HG03139 (cell line): ENCODE measurements around the gene DPYSL4.

Experiments
- ATAC-seq: cut with Tn5 transposase; IDR thresholded peaks from one replicate; pipeline ENCODE4 v1.9.1; 2021; ENCODE audit not compliant: unreplicated experiment

DPYSL4 gene

DNA sequence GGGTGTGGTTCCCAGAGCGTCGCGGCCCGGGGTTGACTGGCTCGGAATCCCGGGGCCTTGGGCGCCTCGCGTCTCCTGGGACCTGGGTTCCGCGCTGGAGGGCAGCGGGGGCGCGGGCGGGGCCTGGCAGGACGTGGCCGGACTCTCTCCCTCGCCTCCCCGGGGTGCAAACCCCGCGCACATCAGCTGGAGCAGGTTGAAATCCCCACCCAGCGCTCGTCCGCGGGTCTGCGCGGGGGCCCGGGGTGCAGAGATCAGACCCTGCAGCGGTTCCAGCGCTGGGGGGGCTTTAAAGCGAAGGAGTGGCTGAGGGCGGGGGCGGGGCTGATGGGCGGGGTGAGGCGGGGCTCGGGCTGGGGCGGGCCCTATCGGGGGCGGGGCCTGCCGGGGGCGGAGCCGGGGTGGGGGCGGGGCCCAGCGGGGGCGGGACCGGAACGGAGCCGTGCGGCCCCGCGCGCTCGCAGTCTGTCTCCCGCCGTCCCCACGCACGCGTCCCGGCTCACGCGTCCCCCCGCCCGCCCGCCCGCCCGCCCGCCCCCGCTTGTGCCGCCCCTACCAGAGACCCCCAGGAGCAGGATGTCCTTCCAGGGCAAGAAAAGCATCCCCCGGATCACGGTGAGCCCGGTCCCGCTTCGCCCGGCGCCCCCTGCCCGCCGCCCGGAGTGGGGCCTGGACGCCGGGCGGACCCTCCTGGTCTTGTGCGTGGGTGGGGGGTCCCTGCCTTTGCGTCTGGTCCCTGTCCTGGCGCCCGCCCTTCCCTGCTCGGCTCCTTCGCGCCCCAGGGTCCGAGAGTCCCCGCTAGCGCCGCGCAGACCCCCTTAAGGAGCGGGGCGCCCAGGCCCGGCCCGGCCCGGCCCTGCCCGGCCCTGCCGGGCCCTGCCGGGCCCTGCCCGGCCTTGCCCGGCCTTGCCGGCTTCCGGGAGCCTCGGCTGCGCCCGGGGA lies at the start of gene DPYSL4:
DPYSL4 (plus strand) TSS at position 461 of the 942 bp plus-strand sequence; CDS start at position 577, 116 bp downstream.
- ATAC-seq = no peak

DNA sequence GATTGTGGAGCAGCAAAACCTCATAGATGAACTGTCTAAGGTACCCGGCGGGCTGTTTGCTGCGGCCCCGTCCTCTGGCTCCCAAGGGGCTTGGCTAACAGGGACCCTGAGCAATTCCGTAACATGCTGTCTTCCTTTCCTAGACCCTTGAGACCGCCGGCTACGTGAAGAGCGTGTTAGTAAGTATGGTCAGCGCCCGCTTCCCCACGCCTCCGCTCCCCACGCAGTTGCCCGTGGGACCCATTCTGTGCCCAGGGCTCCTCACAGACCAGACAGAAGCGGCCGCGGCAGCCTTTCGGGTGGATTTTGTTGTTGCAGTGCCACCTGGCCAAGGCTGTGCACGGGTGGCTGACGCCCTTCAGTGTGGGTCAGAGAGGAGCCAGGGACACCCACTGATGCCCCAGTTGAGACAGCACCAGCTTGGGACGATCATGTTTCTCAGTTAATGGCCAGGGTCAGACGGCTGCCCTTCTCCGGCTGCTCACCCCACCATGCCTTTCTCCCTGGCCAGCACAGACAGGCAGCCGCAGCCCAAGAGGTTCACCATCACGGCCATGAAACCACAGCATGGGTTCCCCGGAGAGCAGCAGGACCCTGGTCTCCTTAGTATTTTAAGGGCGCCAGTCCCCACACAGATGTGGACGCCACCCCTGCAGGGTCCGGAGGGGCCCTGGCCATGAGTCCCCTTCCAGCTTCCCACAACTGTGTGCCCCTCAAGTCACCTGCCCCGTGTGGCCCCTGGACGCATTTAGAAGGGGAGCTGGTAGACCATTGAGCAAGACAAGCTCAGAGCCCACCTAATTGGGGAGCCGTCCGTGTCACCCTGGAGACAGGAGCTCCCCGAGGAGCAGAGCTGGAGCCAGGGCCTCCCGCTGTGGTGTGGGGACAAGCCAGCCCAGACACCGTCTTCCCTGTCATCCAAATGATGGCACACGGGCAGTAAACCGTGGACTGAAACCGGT lies 49.4 kb upstream of the DPYSL4 start:
- no peak for ATAC-seq

DNA sequence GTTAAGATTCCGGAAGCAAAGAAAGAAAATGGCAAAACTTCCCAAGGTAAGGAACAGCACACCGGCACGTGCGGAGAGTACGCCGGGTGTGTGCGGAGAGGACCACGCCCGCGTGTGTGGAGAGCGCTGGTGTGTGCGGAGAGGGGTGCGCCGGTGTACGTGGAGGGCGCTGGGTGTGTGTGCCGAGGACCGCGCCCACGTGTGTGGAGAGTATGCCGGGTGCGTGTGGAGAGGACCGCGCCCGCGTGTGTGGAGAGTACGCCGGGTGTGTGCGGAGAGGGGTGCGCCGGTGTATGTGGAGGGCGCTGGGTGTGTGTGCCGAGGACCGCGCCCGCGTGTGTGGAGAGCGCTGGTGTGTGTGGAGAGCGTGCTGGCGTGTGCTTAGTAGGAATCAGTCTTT lies 48.6 kb upstream of the DPYSL4 start:
- no peak for ATAC-seq

DNA sequence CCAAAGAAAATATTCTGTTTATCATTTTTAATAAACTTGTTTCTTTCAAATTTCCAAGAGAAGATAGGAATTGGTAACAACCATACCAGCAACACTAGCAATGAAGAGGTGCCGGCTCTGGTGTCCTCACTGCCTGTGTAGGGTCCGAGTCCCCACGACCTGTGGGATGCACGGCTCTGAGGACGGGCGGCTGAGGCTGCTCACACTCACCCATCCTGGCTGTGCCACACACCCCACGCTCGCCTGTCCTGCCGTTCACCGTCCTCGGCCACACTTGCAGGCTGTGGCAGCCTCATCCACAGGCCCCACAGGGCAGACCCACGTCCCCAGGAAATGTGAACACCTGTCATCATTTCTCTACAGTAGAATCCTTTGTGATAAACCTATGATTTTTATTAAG lies 48.2 kb upstream of the DPYSL4 start:
- no peak for ATAC-seq

DNA sequence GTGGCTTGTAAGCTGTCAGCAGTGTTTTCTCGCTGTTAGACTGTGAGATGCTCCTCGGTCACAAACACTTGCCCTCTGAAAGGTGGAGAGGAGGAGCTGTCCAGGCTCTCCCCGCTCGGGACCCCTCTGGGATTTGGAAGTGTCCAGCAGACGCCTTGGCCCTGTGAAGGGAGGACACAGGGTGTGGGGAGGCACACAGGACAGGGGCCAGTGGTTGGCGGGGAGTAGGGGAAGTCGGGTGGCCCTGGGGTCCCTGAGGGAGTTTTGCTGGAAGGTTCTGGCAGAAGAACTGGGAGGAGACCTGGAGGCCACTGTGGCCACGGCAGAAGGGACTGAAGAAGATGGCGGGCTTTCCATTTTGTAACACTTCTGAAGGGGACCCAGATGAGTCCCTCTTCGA lies 47.2 kb upstream of the DPYSL4 start:
- no peak for ATAC-seq

DNA sequence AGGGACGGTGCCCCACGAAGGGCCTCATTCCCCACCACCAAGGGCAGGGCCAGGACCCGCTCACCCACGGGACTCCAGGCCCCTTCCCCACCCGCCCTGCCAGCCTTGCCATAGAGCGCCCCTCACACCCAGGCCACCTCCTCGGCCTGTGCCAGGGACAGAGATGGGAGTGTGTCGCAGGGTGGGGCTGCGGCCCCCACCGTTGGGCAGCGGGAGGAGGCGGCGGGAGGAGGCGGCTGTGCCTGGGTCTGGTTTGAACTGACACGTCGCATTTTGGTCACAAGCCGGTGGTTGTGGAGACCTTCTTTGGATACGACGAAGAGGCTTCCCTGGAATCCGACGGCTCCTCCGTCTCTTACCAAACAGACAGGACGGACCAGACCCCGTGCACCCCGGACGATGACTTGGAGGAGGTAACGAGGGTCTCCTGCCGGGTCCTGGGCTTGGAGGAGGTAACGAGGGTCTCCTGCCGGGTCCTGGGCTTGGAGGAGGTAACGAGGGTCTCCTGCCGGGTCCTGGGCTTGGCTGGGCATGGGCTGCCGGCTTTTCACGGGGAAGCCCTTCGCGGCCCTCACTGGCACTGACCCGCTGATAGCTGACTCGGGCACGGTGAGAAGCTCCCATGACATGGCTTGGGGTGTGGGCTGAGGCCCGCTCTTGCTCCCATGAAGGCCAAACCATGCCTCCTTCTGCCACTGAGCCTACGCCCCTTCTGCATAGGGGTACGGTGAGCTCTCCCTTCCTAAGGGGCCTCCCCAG lies 46.4 kb upstream of the DPYSL4 start:
- no peak for ATAC-seq

DNA sequence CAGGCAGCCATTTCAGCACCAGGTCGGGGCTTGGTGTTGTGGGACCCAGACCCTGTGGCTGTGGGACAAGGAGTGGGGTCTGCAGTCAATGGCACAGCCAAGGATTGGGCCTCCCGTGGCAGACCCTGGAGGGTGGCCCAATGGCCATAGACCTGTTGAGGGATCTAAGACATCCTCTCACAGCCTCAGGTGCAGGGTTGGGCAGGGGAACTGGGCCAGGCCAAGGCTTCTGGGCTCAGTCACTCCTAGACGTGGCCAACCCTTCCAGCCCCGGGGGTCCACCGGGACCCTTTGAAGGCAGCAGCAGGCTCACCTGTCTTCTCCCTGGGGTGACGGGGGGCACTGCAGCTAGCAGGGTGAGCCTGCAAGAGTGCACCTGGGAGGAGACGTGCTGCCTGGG lies 45.7 kb upstream of the DPYSL4 start:
- no peak for ATAC-seq

DNA sequence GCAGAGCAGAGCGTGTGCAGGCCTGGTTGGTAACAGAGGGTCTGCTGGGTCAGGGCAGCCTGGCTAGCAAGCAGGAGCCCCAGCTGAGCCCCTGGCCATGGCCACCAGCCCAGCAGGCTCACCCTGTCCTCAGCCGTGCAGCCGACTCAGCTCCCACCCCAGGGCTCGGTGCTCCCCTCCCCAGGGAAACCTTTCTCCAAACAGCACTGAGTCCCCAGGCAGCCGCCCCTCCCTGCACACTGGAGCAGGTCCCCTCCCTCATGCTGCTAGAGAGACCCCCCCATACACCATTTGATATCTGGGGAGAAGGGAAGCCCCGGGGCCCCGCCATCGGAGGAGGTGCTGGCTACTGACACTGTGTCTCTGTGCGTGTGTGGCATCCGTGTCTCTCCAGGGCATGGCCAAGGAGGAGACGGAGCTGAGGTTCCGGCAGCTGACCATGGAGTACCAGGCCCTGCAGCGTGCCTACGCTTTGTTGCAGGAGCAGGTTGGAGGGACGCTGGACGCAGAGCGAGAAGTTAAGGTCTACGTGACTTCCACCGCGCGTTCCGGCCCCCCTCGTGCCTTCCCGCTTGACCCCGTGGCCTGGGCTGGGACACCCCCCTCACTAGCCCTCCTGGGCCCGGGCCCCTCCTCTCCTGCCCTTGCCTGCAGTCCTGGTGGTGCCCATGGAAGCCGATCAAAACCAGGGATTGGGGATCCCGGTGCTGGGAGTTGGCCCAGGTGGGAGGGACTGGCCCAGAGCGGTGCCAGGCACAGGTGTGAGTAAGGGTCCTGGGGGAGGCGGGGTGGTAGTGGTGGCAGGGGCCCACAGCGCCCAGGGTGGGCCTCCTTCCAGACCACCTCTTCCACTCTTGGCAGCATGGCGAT lies 45.0 kb upstream of the DPYSL4 start:
- no peak for ATAC-seq

DNA sequence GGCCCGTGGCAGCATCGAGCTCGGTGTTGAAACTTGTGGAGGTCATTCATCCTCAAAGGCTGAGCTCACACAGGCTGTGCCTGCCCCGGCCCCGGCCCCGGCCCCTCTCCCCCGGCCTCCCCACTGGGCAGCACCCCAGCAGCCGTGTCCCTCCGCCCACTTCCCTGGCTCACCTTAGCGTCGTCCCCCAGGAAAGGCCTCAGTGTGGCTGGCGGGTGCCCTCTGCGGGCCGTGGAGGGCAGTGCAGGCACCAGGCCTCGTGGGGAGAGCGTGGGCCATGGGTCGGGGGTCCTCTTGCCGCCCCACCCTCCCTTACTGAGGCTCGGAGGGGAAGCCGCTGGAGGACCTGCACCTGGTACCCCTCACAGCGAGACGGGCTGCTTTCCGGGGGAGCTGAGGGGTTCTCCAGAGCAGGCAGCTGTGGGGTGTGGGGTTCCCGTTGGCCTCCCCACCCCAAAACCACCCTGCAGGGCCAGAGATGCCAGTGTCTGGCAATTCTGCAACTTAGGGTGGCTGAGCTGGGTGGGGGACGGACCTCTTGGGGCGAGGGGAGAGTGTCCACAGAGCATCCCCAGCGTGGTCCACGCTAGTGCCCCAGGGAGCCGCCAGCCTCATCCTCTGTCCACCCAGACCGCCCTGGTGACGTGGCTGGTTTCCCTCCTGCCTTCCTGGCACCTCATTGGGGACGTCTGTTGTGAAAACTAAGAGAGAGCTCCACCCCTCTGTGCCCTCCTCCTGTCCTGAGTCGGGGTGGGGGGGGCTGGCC lies 44.2 kb upstream of the DPYSL4 start:
- ATAC-seq = no peak

DNA sequence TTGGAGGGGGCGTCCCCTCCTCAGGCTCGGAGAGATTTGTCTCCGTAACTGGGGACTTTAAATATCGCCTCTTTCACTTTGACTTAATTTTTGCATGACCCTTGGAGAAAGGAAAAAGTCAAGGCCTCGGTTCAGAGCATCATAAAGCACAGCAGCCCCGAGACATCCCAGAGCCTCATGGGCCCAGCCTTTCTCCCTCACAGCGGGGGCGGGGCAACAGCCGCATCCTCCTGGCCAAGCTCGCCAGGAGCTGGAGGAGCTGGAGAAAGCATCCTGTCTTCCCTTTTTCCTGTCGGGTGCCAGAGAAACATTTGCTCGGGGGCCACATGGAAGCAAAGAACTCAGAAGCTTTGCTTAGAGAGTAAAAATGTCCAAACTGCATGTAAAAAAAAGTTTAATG lies 43.6 kb upstream of the DPYSL4 start:
- ATAC-seq = no peak

DNA sequence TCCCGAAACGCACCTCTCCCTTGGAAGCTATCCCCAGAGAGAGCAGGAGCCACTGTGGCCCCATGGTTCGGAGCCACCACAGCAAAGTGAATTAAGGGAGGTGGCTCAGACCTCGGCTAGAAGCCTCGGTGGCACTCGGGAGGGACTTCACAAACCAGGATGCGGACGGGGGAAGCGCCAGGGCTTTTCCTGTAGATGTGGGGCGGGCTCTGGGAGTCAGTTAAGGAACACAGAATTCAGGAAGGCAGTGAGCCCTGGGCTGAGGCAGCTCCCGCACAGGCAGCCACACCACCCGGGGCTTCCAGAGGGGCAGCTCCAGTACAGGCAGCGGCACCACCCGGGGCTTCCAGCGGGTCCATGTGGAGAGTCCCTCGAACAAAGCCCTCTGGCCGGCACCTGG lies 42.7 kb upstream of the DPYSL4 start:
- no peak for ATAC-seq

DNA sequence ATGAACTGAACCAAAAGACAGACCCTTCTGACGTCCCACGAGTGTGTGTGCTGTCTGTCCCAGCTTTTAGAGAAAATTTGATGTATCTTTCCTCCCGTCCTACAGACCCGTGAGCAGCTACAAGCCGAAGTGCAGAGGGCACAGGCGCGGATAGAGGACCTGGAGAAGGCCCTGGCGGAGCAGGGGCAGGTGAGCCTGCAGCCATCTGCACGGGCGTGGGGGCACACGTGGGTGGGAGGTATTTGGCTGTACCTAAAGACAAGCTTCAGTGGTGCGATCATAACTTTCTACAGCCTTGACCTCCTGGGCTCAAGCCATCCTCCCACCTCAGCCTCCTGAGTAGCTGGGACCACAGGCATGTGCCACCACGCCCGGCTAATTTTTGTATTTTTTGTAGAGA lies 41.7 kb upstream of the DPYSL4 start:
- no peak for ATAC-seq

DNA sequence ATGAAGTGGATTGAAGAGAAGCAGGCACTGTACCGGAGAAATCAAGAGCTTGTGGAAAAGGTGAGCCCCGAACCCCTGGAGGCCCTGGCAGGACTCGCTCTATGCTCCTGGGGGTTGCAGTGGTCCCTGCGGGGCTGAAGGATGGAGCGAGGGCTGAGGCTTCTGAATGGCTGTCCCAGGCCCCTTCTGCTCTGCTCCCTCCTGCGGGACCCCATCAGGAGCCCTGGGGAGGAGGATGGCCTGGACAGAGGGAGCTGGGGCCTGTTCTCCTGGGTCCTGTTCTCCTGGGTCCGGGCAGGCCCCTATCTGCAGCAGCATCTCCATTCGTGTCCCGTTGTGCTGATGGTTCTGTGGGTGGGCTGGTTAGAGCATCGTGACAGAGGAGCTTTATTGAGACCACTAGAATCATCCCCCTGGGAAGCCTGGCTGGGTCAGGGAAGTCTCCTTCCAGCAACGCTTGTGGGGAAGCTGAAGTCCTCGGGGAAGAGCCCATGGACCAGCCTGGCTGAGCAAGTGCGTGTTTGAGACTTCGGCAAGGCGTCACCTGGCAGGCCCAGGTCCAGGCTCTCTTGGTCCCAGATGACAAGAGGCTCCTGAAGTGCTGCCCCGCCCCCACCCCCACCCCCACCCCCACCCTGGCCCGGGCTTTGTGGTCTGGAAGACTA lies 41.1 kb upstream of the DPYSL4 start:
- no peak for ATAC-seq

DNA sequence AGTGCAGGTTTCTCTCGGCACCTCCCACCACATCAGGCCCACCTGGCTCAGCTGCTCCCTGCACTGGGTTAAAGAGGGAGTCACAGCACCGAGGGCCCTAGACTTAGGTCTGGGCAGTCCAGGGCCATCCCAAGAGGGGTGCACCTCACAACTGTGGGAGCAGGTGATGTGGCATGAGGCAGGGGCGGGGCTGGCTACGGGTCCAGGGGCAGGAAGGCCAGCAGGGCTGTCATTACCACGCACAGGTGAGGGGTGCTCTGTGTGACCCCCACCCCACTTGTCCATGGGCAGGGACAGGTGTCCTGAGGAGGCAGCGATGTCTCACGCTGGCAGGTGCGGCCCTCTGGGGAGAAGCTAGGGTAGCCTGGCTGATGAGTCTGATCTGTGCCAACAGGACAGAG lies 40.5 kb upstream of the DPYSL4 start:
- ATAC-seq = no peak

DNA sequence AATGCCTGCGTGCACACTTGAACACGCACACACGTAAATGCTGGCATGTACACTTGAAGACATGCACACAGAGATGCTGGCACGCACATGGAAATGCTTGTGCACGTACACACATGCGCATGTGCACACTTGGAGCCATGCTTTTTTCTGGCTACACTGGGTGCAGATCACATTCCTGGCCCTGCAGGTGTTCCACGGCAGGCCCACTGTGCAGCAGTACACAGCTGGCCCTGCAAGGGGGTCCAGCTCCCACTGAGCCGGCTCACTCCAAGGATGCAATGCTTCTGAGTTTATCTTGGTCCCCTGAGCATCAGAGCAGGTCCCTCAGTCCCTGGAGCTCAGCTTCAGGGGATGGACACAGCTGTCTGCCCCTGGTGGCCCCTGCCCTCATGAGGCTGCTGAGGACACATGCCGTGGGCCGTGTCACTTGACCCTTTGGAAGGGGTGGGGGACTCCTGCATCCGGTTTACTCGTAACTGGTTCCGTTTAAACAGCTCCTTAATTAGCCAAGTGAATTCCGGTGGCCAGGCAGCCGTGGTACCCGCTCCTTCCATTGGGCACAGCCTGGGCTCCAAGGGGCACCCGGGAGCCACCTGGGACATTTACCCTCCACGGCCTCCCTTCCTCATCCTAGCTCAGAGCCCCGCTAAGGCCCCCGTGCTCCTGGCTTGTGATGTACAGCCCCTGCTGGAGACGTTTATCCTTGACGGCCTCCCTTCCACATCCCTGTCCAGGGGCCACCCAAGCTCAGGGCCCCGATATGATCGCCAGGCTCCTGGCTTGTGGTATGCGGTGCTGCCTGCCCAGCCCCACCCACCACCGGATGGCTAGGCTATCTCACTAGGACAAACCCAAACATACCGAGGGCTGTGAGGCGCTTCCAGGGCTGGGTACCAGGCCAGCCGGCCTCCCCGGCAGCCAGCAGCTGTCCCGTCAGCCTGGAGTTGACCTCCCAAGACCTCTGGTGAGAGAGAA lies 39.5 kb upstream of the DPYSL4 start:
- no peak for ATAC-seq

DNA sequence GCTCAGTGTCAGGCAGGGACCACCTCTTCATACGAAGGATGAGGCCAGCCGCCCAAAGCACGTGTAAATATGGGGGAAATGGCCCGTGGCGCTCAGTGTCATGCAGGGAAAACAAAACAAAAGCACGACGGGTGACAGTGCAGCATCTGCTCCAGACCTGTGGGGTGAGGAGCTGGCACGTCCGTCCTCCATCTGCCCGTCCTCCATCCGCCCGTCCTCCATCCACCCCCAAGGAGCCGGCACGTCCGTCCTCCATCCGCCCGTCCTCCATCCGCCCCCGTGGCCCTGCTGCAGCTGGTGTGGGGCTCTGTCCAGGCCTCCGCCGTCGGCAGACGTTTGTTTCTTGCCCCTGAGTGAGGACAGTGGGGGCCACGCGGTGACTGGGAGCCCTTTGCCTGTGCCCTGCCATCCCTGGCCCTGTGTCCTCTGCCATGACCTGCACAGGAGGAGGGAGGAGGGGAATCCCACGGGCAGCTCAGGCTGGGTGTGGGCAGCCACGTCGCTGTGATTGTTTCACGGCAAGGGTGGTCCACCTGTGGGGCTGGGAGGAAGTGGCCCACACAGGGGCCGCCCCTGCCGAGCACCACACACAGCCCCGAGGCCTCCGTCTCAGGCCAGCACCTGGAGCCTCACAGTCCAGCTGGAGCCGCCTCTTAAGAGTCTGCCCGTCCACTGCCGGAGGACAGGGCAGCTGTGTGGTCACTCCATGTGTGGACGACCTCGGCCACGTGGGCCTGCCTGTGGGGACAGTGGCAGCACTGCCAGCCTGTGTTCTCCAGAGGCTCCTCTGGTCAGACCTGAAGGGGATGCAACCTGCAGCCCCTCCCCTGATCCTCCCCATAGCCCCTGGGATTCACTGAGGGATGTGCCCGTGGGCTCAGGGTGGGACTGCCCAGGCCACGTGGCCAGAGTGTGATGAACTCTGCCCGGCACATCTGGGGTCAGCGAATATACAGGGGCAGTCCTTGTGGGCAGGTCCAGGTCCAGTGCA lies 38.2 kb upstream of the DPYSL4 start:
- ATAC-seq = no peak
